GM12892 (cell line): Measurements from ENCODE around the gene PEAK1.

Experiments used
- POLR2A ChIP-seq: IDR thresholded peaks from 2 replicates; pipeline ENCODE4 v1.6.1; 2011; ENCODE audit warnings: low read depth, low read length, control low read depth
- POLR2AphosphoS5 ChIP-seq: IDR thresholded peaks from 2 replicates; pipeline ENCODE4 v1.6.1; 2011; ENCODE audit warnings: low read depth, low read length, control low read depth

DNA sequence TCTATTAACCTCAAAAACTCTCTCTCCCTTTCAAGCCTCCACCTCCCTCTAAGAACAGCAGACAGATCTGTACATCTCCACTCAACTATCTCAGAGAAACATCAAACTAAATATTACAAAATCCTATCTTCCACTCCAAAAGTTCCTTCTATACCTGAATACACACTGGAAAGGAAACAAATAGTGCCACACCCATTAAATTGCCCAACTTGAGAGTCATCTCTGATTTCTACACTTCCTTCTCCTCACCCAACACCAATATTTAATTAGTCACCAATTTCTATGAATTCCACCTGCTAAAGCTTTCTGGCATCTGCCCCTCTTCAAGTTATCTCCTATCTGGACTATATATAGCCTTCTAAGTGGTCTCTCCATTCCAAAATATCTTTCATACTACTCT is 65.8 kb downstream of the PEAK1 start:
- TF ChIP-seq POLR2A: no peak
- TF ChIP-seq POLR2AphosphoS5: no peak
